ENCODE measurements around the gene TMEM30A. TPM values are rescaled to one million over a fixed set of nuclear protein-coding genes. Genes with fewer than 3 reads are reported as not detected.

The TMEM30A gene
- total RNA-seq, 1 experiment from 2014 or later, result 65.2 TPM

- H3K9me3 Mint-ChIP-seq, result no peaks in the 10 kb centered on the region
- H2BK5ac ChIP-seq (ENCODE audit: insufficient read length, low read length), result no peak overlapping the region
- H3K9me3 ChIP-seq (ENCODE audit: control insufficient read depth, low read depth, low read length), result no peaks in the 10 kb centered on the region
- no peak overlapping the region for H2BK12ac ChIP-seq (ENCODE audit: insufficient read length, low read depth, low read length)
- H3K27me3 ChIP-seq (ENCODE audit: insufficient read depth, low read length), result no peaks in the 10 kb centered on the region
- no peak for TF ChIP-seq CTCF (conservative IDR thresholded peaks at IDR 0.05)
- no peaks in the 10 kb centered on the region for H4K20me1 ChIP-seq (ENCODE audit: control insufficient read depth, insufficient read depth, insufficient read length)
- no peaks in the 10 kb centered on the region for H3K79me1 ChIP-seq (ENCODE audit: insufficient read depth, low read depth, low read length, poor library complexity, severe bottlenecking)
- no peaks in the 10 kb centered on the region for H3K27me3 Mint-ChIP-seq (ENCODE audit: low read depth)
- no peak overlapping the region for H2BK15ac ChIP-seq (ENCODE audit: low read depth, low read length)
- no peak overlapping the region for H3K4me2 ChIP-seq (ENCODE audit: insufficient read depth, insufficient read length, low read length)
- no peak for DNase-seq
- no peak overlapping the region for H3K4ac ChIP-seq (ENCODE audit: low read depth, low read length)
- peaks cover 13 to 17% of the 10 kb centered on the region in 2 experiments for H3K4me1 Mint-ChIP-seq
- no peak overlapping the region for H3K18ac ChIP-seq (ENCODE audit: insufficient read length, low read depth, low read length)
- no peak overlapping the region for H2BK20ac ChIP-seq (ENCODE audit: low read depth, low read length, poor library complexity, severe bottlenecking)
- H3K9ac ChIP-seq (ENCODE audit: extremely low read depth, insufficient read length, low read length), result no peak overlapping the region
- H3K36me3 Mint-ChIP-seq (ENCODE audit: insufficient read depth in 1 of 3, low read depth in 3 of 3), result no peaks in the 10 kb centered on the region
- no peak overlapping the region for H2AFZ ChIP-seq (ENCODE audit: low read length)
- H3T11ph ChIP-seq (ENCODE audit: low read length), result no peak overlapping the region
- H3K56ac ChIP-seq (ENCODE audit: insufficient read length, low read depth, low read length), result no peak overlapping the region
- no peak overlapping the region for H4K91ac ChIP-seq (ENCODE audit: insufficient read length, low read depth, low read length)
- H3K4me1 ChIP-seq (ENCODE audit: insufficient read depth, low read length), result no peaks in the 10 kb centered on the region; the same call in 1 of the 2 replicates
- no peak overlapping the region for H2AK5ac ChIP-seq (ENCODE audit: insufficient read length, low read length)
- no peak overlapping the region for H3K4me3 Mint-ChIP-seq
- H3K14ac ChIP-seq (ENCODE audit: insufficient read depth, low read length), result no peak overlapping the region
- WGBS (ENCODE audit: extremely low coverage, insufficient read length, low lambda C conversion rate), result no CpG with 5 or more reads among the region's 1 CpG
- H3K27ac ChIP-seq (ENCODE audit: insufficient read length, low read depth, low read length), result no peak overlapping the region
- H3K23ac ChIP-seq (ENCODE audit: insufficient read length, low read depth, low read length), result no peak overlapping the region
- H3K23me2 ChIP-seq (ENCODE audit: insufficient read length, low read depth, low read length, poor library complexity, severe bottlenecking), result no peaks in the 10 kb centered on the region
- no peaks in the 10 kb centered on the region for H3K79me2 ChIP-seq (ENCODE audit: insufficient read depth, low read length)
- H4K8ac ChIP-seq (replicated peaks; ENCODE audit: insufficient read length, low read depth, low read length), result no peak overlapping the region
- H4K5ac ChIP-seq (ENCODE audit: insufficient read length, low read depth, low read length), result no peak overlapping the region
- H2BK120ac ChIP-seq (ENCODE audit: low read depth, low read length, poor library complexity, severe bottlenecking), result no peak overlapping the region
- no peak overlapping the region for H3K27ac Mint-ChIP-seq
Measured at GRCh38 chr6:75220357-75220756, 64.2 kb downstream of the TMEM30A start.
